NCI-H2171 treated with DMSO at 0.1 percent for 48 hours (cell line): ENCODE measurements around the gene GUF1.

Experiments used
- DNase-seq: peaks from one replicate; lab custom pipeline; 2025; lab: John Stamatoyannopoulos, UW

Gene GUF1

DNA sequence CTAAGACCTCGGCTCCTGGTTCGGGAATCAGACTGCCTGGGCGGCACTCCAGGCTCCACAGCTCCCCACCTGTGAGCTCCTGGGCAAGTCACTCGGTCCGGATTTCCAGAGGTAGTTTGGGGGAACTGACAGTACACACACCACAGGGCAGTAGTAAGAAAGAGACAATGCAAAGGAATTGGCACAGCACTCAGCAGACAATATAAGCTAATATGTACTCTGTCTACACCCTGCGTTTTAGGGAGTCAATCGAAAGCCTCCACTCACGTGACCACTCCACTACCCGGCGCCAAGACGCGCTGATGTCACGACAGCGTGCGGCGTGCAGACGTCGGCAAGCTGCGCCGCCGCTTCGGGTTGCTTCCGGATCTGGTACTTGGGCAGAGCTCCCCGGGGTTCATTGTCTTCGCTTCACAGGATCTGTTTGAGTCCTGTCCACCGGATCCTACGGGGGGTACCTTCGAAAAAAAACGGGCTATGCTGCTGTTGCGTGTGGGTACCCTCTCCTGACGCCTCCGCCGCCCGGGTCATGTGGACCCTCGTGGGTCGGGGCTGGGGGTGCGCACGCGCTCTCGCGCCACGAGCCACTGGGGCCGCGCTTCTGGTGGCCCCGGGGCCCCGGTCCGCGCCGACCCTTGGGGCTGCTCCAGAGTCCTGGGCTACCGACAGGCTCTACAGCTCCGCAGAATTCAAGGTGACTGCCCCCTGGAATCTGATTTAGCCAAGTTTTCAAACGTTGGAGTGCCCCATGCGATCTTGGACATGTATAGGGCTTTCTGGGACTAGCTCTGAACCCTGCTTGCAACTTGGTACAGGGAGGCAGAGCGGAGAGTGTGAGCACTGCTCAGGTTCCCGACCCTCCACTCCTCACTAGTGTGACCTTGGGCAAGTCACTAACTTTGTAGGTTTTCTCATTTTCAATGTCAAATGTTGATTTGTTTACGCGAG, at the start of gene GUF1:
GUF1 (plus strand) TSS at position 327 of the 948 bp plus-strand sequence; CDS start at position 530, 203 bp downstream.
- peak; percentile 78 for DNase-seq

DNA sequence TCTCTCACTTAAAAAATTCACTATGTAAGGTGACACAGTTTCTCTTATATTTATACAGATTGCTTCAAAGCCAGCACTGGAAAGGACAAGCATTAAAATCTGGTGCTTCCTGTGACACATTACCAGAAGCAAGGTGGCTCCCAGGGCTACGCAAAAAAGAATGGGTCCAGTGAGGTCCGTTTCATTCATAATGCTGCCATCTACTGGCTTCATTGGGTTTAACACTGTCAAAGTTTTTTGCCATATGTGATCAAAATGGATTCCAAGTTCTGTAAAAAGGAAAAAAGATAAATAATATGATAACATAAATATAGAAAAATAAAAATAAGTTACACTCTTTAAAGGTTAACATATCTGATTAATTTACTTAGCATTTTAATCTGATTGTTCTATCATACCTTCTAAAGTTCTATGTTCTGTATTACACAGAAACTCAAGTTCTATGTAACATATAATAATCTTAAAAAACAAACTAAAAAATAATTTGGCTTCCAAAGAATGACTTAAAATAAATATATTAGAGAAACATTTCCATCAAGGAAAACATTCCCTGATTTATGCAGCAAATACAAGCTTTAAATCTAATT, 48.8 kb upstream of the GUF1 start:
- peak; percentile 48 for DNase-seq

DNA sequence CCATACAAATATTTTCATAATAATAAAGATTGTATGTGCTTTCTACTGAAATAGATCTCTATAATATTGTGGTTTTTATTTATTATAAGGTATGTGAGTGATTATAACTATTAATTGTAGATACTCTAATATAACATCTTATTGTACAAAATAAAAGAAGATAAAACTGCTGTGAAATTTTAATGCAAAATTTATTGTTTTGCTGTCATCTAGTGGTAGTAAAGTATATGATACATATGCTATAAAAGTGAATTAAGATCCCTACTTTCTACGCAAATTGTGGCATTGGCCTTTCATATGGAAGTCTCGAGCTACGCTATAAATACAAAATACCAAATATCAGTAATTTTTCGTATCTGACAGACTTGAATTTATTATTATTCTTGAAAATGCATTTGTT, 46.1 kb upstream of the GUF1 start:
- peak; percentile 4 for DNase-seq

DNA sequence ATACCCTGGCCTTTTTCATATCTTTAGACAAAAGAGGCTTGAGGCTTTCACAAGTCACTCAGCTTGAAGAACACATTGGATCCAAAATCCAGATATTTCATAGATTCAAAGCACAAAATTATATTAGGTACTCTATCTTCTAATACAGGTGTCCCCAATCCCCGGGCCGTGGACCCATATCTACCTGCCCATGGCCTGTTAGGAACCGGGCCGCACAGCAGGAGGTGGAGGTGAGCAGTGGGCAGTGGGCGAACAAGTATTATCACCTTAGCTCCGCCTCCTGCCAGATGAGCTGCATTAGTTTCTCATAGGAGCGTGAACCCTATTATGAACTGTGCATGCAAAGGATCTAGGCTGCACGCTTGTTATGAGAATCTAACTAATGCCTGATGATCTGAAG, 45.5 kb upstream of the GUF1 start:
- DNase-seq: no peak

GRCh38 chr4:44638091-44638490, 40.1 kb upstream of the GUF1 start:
- peak; percentile 13 for DNase-seq

GRCh38 chr4:44646151-44646550, 32.1 kb upstream of the GUF1 start:
- DNase-seq: no peak

- DNase-seq: peak; percentile 40
These were observed 26.8 kb upstream of the GUF1 start, which contains the start of gene YIPF7 for GRCh38 chr4:44651425-44651824. YIPF7 (minus strand) TSS chr4:44651625; CDS start chr4:44650100, 1,525 bp downstream.

GRCh38 chr4:44652002-44652401, 26.2 kb upstream of the GUF1 start:
- DNase-seq: no peak

DNA sequence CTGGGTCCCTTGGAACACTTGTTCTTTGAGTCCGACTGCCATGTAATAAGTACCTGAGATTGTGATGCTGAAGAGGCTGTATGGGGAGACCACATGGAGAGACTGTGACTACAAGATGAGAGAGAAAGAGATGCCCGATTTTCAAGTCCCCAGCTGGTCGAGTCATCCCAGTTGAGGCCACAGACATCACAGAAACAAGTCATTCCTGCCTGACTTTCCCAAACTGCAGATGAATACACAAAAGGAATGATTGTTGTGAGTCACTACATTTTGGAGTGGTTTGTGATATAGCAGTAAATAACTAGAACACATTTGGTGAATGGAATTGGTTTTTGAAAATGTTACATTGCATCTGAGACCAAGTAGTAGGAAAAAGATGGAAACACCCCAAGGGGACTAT, 17.8 kb upstream of the GUF1 start:
- DNase-seq: no peak

DNA sequence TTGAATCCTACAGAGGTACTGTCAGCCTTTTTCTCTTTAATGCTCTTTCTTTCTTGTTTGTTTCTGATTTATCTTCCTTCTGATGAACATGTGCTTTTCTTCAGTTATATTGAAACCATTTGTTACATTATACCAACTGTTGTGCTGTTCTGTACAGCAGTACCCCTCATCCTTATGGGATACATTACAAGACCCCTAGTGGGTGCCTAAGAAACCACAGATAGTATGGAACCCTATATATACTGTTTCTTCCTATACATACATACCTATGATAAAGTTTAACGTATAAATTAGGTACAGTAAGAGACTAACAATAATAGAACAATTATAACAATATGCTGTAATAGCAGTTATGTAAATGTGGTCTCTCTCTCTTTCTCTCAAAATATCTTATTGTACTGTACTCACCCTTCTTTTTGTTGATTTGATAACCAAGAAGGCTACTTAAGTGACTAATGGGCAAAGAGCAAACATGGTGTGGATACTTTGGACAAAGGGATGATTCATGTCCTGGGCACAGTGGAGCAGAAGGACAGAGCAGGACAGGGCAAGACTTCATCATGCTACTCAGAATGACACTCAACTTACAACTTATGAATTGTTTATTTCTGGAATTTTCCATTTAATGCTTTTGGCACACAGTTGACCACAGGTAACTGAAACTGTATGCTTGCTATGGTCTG, 16.1 kb upstream of the GUF1 start:
- no peak for DNase-seq

GRCh38 chr4:44662623-44663005, 15.6 kb upstream of the GUF1 start:
- DNase-seq: no peak

GRCh38 chr4:44663539-44664263, 14.5 kb upstream of the GUF1 start:
- DNase-seq: no peak

DNA sequence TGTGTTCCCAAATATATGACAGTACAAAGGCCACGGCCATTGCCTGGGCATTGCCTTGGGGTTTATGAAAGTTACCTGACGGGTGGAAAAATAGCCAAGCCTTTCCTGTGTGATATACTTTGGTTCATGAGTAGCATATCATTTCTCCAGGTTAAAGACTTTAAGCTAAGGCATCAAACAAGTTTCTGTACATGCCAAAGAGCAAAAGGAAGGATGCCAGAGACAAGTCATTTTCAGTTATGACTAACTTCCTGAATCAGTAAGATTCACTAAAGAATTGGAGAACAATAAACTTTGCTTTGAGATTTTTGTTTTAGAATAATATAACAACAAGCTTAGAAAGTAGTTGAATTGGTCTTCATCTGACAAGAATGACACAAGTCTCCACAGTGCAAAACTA, 9.7 kb upstream of the GUF1 start:
- no peak for DNase-seq

- DNase-seq: no peak
These were observed 7.6 kb upstream of the GUF1 start for GRCh38 chr4:44670506-44671199.

DNA sequence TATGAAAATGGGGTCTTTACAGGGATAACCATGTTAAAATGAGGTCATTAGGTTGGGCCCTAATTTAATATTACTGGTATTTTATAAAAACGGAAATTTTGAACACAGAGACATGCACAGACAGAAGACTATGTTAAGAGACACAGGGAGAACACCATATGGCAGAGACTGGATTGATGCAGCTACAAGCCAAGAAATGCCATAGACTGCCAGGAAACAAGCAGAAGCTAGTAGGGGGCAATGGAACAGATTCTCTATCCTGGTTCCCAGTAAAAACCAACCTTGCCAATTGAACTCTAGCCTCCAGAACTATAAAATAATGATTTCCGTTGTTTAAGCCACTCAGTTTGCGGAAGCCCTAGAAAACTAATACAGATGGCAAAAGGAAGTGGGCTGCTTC, 6.6 kb upstream of the GUF1 start:
- no peak for DNase-seq

DNA sequence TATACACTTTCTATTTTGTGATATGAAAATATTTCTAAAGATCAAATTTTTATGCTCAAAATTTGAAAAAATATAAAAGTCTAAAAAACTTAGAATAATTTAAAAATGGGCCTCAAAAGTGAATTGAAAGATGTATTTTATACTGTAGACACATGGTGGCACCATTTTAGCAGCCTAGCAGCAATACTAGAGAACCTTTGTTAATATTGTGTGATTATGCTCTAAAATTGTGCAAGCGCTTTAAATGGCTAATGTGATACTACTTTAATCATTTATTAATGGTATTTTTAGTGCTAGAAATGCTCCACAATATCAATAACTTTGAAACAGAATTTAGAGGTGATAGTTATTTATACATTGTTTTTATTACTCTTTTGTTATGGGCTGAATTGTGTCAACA, 3.7 kb upstream of the GUF1 start:
- no peak for DNase-seq

GRCh38 chr4:44675366-44675765, 2.9 kb upstream of the GUF1 start:
- no peak for DNase-seq

- no peak for DNase-seq
These were observed 840 bp downstream of the GUF1 start for GRCh38 chr4:44679060-44679459.

- DNase-seq: no peak
These were observed 6.4 kb downstream of the GUF1 start for GRCh38 chr4:44684648-44685047.

DNA sequence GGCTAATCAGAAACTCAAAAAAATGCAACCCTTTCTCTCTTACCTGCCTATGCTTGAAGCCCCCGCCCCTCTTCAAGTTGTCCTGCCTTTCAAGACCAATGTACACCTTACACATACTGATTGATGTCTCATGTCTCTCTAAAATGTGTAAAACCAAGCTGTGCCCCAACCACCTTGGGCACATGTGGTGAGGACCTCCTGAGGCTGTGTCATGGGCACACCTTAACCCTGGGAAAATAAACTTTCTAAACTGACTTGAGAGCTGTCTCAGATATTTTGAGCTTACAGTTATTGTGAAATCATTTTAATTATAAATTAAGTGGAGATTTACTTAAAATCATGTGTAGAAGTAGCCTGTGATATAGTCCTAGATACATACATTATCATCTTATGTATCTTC, 22.2 kb downstream of the GUF1 start:
- no peak for DNase-seq

GRCh38 chr4:44701037-44701436, 22.8 kb downstream of the GUF1 start:
- no peak for DNase-seq

DNA sequence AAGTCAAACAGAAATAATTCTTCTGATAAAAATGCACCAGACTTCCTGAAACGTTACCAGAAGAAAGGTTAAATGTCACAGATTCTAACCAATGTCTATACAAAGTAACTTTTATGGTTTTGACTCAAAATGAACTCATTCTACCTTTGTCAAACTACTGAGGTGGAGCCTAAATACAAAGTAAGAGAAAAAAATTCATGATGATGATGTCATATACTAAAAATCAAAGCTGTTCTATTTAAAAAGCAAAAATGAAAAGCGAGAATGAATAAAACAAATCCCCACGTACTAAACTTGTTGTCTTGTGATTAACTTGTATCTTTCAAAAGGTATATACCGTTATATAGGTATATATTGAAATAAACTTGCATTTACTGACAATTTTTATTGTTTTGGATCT, 26.5 kb downstream of the GUF1 start:
- no peak for DNase-seq
